T-helper 22 cell (primary cell): ENCODE data around the gene DCXR.
A peak's percentile ranks its signal among the peaks of the same experiment; 100 is the strongest.

Experiments
- DNase-seq: peaks from one replicate; pipeline ENCODE4 v3.0.0-alpha.2; 2020; ENCODE audit warnings: low read depth

Gene DCXR

GRCh38 chr17:82022310-82022980 lies 15.1 kb downstream of the DCXR start, which contains the start of gene CENPX:
Gene CENPX (minus strand): TSS chr17:82022878. CDS start chr17:82022861, 17 bp downstream.
- DNase-seq = no peak

- DNase-seq = no peak
Observed at GRCh38 chr17:82021900-82022309, 15.6 kb downstream of the DCXR start.

- DNase-seq = no peak
Observed at GRCh38 chr17:82021107-82021899, 16.2 kb downstream of the DCXR start.

GRCh38 chr17:82020572-82021106 lies 16.9 kb downstream of the DCXR start:
- DNase-seq = no peak

- DNase-seq = peak; percentile 23
Observed at GRCh38 chr17:82019690-82020571, 17.6 kb downstream of the DCXR start.

- no peak for DNase-seq
Observed at GRCh38 chr17:82018989-82019689, 18.4 kb downstream of the DCXR start.

- no peak for DNase-seq
Observed at GRCh38 chr17:82018152-82018988, 19.1 kb downstream of the DCXR start.

GRCh38 chr17:82017612-82018151 lies 19.8 kb downstream of the DCXR start:
- no peak for DNase-seq

- no peak for DNase-seq
Observed at GRCh38 chr17:82016875-82017459, 20.5 kb downstream of the DCXR start.

- no peak for DNase-seq
Observed at GRCh38 chr17:82016061-82016874, 21.2 kb downstream of the DCXR start.

GRCh38 chr17:82015311-82015971 lies 22.1 kb downstream of the DCXR start:
- DNase-seq = no peak

GRCh38 chr17:82014971-82015310 lies 22.6 kb downstream of the DCXR start:
- no peak for DNase-seq

- DNase-seq = no peak
Observed at GRCh38 chr17:82014432-82014831, 23.1 kb downstream of the DCXR start.

GRCh38 chr17:82013772-82014321 lies 23.6 kb downstream of the DCXR start:
- no peak for DNase-seq

- no peak for DNase-seq
Observed at GRCh38 chr17:82013341-82013740, 24.2 kb downstream of the DCXR start.

- no peak for DNase-seq
Observed at GRCh38 chr17:82012640-82013295, 24.7 kb downstream of the DCXR start.

GRCh38 chr17:82012261-82012639 lies 25.2 kb downstream of the DCXR start:
- no peak for DNase-seq
